Activated CD4-positive, CD25-positive, alpha-beta regulatory T cell (primary cell): ENCODE data around the gene ASPRV1.
"Not testable (repeated sequence)": the region's sequence is repeated elsewhere in the genome, so short reads cannot be mapped to it uniquely, and the experiment has no call there.

ENCODE experiments used
- DNase-seq, 4 experiments: peaks; one replicate each; lab custom pipeline; 2025; lab: John Stamatoyannopoulos, UW

The ASPRV1 gene

GRCh38 chr2:69961496-69961895 lies at the start of gene ASPRV1:
Gene ASPRV1 (minus strand): TSS chr2:69961631. CDS start chr2:69961436, 195 bp downstream.
- no peak for DNase-seq

DNA sequence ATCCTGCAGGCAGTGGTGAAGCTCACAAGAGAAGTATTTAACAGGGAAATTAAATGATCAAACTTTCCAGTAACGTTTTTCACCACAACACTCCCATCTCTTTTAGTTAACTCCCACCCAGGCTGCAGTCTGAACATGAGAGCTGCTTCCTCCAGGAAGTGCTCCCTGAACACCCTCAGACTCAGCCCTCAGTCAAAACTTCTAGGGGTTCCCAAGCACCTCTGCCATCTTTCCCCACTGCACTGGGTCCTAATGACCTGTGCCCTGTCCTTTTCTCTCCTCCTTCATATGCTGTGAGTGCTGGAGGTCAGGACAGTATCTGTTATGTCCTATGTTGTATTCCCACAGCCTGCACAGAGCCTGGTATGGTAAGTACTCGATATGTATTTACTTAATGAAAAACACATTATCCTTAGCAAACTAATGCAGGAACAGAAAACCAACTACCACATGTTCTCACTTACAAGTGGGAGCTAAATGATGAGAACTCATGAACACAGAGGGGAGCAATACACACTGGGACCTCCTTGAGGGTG lies 49.2 kb upstream of the ASPRV1 start:
- DNase-seq, result no peak

- DNase-seq, result no peak
These were observed 48.5 kb upstream of the ASPRV1 start for GRCh38 chr2:70009762-70010575.

GRCh38 chr2:70008290-70008689 lies 46.9 kb upstream of the ASPRV1 start:
- no peak for DNase-seq

- no peak for DNase-seq
These were observed 45.7 kb upstream of the ASPRV1 start for GRCh38 chr2:70007151-70007550.

GRCh38 chr2:70006447-70006784 lies 45.0 kb upstream of the ASPRV1 start:
- no peak for DNase-seq

DNA sequence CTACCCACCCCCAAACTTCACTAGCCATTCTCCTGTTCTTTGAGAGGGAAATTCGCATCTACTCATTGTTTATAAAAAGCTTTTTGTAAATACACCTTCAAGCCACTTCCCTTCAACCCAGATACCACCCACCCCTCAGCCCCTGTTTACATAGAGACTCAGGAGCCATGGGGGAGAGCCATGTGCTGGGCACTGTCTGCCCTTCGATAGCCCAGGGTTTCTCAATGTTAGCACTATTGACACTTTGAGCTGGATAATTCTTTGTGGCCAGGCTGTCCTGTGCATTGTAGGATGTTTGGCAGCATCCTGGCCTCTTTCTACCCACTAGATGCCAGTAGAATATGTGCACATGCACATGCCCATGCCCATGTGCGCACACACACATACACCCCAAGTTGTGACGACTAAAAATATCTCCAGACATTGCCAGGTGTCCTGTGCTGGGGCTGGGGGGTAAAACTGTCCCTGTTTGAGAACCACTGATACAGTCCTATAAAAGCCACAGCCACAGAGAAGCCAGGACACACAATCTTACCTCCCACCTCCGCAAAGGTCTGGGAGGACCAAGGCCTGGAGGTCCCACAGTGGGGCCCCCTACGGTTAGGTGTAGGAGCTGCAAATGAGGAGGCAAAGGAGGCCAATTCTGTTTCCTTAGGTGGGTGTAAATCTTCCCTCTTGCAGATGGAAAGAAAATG lies 44.5 kb upstream of the ASPRV1 start:
- no peak for DNase-seq

DNA sequence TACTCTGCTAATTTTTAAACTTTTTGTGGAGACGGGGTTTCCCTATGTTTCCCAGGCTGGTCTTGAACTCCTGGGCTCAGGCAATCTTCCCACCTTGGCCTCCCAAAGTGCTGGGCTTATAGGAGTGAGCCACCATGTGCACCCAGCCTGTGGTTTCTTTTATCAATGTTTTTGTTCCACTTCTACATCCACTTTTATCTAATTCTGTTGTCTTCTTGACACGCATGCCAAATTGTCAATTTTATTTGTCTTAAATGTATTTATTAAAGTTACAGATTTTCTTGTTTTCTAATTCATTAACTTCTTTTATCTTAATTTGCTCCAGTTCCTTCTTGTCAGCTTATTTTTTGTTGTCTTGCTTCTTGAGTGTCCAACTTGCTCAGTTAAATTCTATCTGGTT lies 43.8 kb upstream of the ASPRV1 start:
- DNase-seq, result no peak

DNA sequence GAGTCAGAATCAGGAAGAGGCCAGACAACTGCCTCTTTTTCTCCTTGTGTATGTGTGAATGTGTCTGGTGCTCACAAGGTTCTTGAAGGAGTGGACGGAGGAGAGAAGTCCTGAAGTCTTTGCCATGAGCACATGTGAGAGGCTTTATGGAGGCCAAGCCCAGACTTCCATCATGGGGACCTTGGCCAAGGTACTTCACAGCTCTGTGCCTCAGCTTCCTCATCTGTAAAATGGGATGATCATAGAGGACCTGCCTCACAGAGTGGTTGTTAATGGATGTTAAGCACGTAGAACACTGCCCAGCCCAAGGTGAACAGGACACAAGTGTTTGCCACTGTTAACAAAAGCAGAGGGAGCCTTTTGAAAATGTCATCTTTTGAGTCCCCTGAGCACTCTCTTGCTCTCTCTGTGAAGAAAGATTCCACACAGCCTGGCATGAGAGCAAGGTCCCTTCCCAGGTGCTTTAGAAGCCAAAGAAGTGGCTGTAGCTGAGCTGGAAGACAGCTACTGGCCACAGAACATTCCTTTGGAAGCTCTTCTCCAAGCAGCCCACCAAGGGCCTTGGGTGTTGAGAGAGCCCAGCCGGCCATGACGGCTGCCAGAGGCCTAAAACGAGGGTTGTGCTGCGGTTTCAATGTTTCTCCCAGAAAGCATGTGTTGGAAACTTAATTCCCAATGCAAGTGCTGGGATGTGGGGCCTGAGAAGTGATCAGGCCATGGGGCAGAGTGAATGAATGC lies 41.8 kb upstream of the ASPRV1 start:
- no peak for DNase-seq

GRCh38 chr2:70002241-70002899 lies 40.9 kb upstream of the ASPRV1 start:
- no peak for DNase-seq

DNA sequence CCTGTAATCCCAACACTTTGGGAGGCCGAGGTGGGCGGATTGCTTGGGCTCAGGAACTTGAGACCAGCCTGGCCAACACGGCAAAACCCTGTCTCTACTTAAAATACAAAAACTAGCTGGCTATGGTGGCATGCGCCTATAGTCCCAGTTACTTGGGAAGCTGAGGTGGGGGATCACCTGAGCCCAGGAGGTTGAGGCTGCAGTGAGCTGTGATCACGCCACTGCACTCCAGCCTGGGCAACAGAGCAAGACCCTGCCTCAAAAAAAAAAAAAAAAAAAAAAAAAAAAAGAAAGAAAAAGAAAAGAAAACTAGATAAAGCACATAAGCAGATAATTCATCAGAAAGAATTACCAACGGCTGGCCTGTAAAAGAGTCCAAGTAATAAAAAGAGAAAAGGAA lies 39.1 kb upstream of the ASPRV1 start:
- DNase-seq, result not testable (repeated sequence)

- DNase-seq, result no peak
These were observed 37.3 kb upstream of the ASPRV1 start for GRCh38 chr2:69998761-69999160.

- DNase-seq, result no peak
These were observed 35.8 kb upstream of the ASPRV1 start for GRCh38 chr2:69997015-69997830.

GRCh38 chr2:69995511-69995910 lies 34.1 kb upstream of the ASPRV1 start:
- DNase-seq, result no peak

DNA sequence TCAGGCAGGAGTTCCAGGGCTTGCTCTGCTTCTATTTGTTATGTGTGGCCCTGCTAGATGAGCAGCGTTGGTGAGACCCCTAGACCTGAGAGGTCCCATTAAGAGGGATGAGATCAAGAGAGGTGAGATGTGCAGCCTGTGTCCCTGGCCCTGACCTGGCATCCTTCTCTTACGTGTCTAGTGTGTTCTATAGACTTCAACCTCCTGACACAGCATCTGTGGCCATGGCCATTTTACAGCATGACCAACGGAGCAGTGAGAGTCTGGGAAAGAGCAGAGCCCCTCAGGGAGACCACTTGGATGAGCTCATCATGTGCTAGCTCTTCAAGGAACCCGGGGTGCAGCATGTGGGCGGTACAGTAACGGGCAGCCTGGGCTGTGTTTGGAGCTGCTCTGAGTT lies 32.7 kb upstream of the ASPRV1 start:
- DNase-seq, result no peak

DNA sequence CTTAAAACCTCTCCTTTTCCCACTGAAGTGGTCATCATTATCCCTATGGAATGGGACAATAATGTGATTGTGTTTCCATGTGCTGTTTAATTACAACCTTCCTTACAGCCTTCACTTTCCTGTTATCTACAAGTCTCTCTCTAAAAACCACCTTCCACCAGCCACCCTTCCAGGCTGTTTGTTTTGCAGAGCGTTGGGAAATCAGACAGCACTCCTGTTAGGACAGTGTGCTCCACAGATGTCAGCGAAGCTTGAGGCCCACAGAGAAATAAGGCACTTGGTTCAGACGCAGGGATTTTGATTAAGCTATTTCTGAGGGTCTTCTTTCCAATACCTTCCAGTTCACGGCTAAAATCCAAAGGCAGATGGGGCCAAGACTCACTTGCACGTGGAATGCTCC lies 32.3 kb upstream of the ASPRV1 start:
- DNase-seq, result no peak

DNA sequence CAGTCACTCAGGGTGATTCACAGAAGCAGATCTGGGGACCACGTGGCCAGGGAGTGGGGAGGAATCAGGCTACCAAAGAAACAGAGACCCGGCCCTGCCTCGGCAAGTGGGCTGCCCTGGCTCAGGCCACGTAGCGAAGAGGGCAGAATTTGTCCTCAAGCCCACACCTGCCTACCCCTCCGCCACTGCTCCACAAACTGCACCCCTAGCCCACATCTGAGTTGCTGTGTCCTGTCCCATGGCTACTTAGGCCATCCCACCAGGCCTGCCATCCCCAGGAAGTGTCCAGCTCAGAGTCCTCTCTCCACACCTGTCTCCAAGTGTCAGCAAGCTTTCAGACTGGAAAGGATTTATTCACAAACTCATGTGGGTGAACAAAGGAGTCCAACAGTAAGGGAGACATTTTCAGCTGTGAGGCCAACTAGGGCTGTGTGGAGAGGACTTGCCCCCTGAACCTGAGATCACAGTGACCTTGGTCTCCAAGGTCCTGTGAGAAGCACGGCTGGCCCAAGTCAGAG lies 31.7 kb upstream of the ASPRV1 start:
- DNase-seq, result no peak

- DNase-seq, result no peak
These were observed 31.0 kb upstream of the ASPRV1 start for GRCh38 chr2:69992310-69993047.

DNA sequence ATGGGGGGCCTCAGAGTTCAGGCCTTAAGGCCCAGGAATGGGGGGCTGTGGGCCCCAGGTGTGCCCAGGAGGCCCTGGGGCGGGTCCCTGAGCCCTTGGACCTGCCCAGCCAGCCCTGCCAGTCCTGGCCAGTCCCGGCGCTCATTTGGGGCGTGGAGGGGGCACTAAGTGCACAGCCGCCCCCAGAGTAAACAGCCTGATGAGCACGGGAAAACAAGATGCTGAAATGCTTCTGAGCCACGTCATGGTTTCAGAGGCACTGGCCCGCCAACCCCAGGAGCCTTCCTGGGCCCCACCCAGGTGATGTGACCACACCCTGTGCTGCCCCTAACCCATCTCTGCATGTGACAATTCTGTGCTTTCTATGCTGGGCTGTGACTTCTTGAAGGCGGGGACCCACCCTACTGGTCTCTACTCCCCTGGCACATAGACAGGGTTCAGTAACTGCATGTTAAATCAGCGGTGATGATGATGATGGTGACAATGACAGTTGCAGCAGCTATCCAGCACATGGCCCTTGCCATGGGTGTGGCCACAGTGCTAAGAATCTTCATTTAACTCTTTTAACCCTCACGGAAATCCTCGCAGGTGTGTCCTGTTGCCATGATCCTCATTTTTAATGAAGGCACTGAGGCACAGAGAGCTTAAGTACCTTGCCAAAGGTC lies 28.1 kb upstream of the ASPRV1 start:
- no peak for DNase-seq

GRCh38 chr2:69989009-69989408 lies 27.6 kb upstream of the ASPRV1 start:
- no peak for DNase-seq
